GM12878 (cell line): ENCODE measurements around the gene ERBB3. TPM values are rescaled to one million over a fixed set of nuclear protein-coding genes. Genes with fewer than 3 reads are reported as not detected.
A peak's percentile ranks its signal among the peaks of the same experiment; 100 is the strongest.

ENCODE experiments used
- ATAC-seq: fragments of 200-7000 bp; cut with Tn5 transposase; 3 replicates; pipeline ENCODE4 v1.9.1; 2020; ENCODE audit warnings: mild to moderate bottlenecking, moderate library complexity
- BruUV-seq: library from RNA; stranded (reverse); fragments of 400-500 nt; replicated peaks from 2 replicates; lab custom pipeline; 2021; lab: Mats Ljungman, UMichigan
- CTCF ChIA-PET: fragments of 300-600 bp; sonication (Branson Sonifier 250); formaldehyde crosslinking; extraction: SDS; loops from one replicate; lab custom pipeline; 2021; ENCODE audit warnings: inconsistent platforms; lab: Yijun Ruan, JAX
- POLR2A ChIA-PET: fragments of 350-600 bp; formaldehyde crosslinking; extraction: SDS; loops from one replicate; lab custom pipeline; 2021; ENCODE audit warnings: inconsistent platforms; lab: Charles Lee
- RAD21 ChIA-PET: fragments of 300-600 bp; sonication (Branson Sonifier 250); formaldehyde crosslinking; loops from one replicate; lab custom pipeline; 2023; ENCODE audit warnings: antibody characterized with exemption; ENCODE audit not compliant: unreplicated experiment; lab: Charles Lee
- SMC1A ChIA-PET: fragments of 300-600 bp; sonication (Branson Sonifier 250); formaldehyde crosslinking; loops from one replicate; lab custom pipeline; 2023; ENCODE audit not compliant: unreplicated experiment, uncharacterized antibody; lab: Charles Lee
- DNase-seq: peaks from one replicate; pipeline ENCODE4 v3.0.0-alpha.2; 2011; ENCODE audit warnings: low read depth, low spot score
- FAIRE-seq: peaks from 3 replicates; lab custom pipeline; 2011; peaks lifted over from hg19 to GRCh38; lab: Jason Lieb, UNC
- H2AFZ ChIP-seq: 2 replicates; pipeline ENCODE4 v1.6.0; 2011; ENCODE audit warnings: low read depth, low read length, control low read depth; ENCODE audit not compliant: control insufficient read depth
- H3K27ac ChIP-seq: 2 replicates; pipeline ENCODE4 v1.5.1; 2011; ENCODE audit warnings: control low read depth; ENCODE audit not compliant: control insufficient read depth, insufficient read depth
- H3K27me3 ChIP-seq, 2 experiments: replicated peaks in 1 of 2; 2 replicates each; pipeline versions ENCODE4 v1.6.0 to v1.6.1; 2011; ENCODE audit warnings: low read length in 1 of 2; ENCODE audit not compliant: control insufficient read depth in 2 of 2, insufficient read depth in 2 of 2
- H3K36me3 ChIP-seq, 2 experiments: 2 replicates each; pipeline ENCODE4 v1.5.1; 2011; ENCODE audit warnings: low read length in 1 of 2; ENCODE audit not compliant: control insufficient read depth in 2 of 2, insufficient read depth in 2 of 2
- H3K4me1 ChIP-seq: 2 replicates; pipeline ENCODE4 v1.6.1; 2011; ENCODE audit warnings: mild to moderate bottlenecking, low read length, moderate library complexity, mixed read lengths; ENCODE audit not compliant: control insufficient read depth, insufficient read depth
- H3K4me2 ChIP-seq: 2 replicates; pipeline ENCODE4 v1.6.0; 2011; ENCODE audit warnings: control low read depth; ENCODE audit not compliant: control insufficient read depth, insufficient read depth
- H3K4me3 ChIP-seq: fragments of 200-600 bp; sonication (generic); 2 replicates; pipeline ENCODE4 v1.5.1; 2016
- H3K79me2 ChIP-seq: 2 replicates; pipeline ENCODE4 v1.6.0; 2011; ENCODE audit warnings: low read length; ENCODE audit not compliant: control insufficient read depth, insufficient read depth
- H3K9ac ChIP-seq: 2 replicates; pipeline ENCODE4 v1.8.0; 2011; ENCODE audit warnings: low read length, control low read depth, mixed read lengths; ENCODE audit not compliant: control insufficient read depth, insufficient read depth
- H3K9me3 ChIP-seq: replicated peaks from 3 replicates; pipeline ENCODE4 v1.5.1; 2011; ENCODE audit warnings: mild to moderate bottlenecking, low read length; ENCODE audit not compliant: control insufficient read depth, insufficient read depth
- H4K20me1 ChIP-seq: 2 replicates; pipeline ENCODE4 v1.6.0; 2011; ENCODE audit not compliant: control insufficient read depth, insufficient read depth
- EZH2 ChIP-seq: IDR thresholded peaks from 2 replicates; pipeline ENCODE4 v1.6.1; 2012; ENCODE audit warnings: low read depth, mild to moderate bottlenecking, control low read depth, inconsistent platforms, low read length, borderline replicate concordance; ENCODE audit not compliant: control insufficient read depth
- FOXK2 ChIP-seq: fragments of 450-650 bp; IDR thresholded peaks from 2 replicates; pipeline ENCODE4 v1.6.1; 2017; ENCODE audit warnings: mild to moderate bottlenecking, moderate library complexity
- JUND ChIP-seq: IDR thresholded peaks from 2 replicates; pipeline ENCODE4 v1.6.1; 2012; ENCODE audit warnings: low read depth, mild to moderate bottlenecking, low read length, improper control_type of control experiment, moderate library complexity
- MEF2B ChIP-seq: fragments of 450-650 bp; IDR thresholded peaks from 2 replicates; pipeline ENCODE4 v1.6.1; 2018; ENCODE audit warnings: mild to moderate bottlenecking, moderate library complexity; ENCODE audit not compliant: partially characterized antibody, poor library complexity, severe bottlenecking
- POLR2AphosphoS2 ChIP-seq: IDR thresholded peaks from 2 replicates; pipeline ENCODE4 v1.6.1; 2011; ENCODE audit warnings: low read depth, mild to moderate bottlenecking, low read length, improper control_type of control experiment, moderate library complexity
- SMC3 ChIP-seq: IDR thresholded peaks from 2 replicates; pipeline ENCODE4 v1.6.1; 2011; ENCODE audit warnings: low read length, improper control_type of control experiment, borderline replicate concordance
- YY1 ChIP-seq: IDR thresholded peaks from 2 replicates; pipeline ENCODE4 v1.6.1; 2011; ENCODE audit warnings: low read depth, mild to moderate bottlenecking, low read length
- whole genome bisulfite sequencing: methylation state at CpG from one replicate; pipeline ENCODE4 v1.1.6; 2016; ENCODE audit warnings: low lambda C conversion rate; ENCODE audit not compliant: insufficient replicate concordance, insufficient coverage; ENCODE audit errors: missing lambda C conversion rate; 5-methylcytosine and 5-hydroxymethylcytosine counted together
- in situ Hi-C: fragments of 300-500 bp; cut with MboI; formaldehyde crosslinking; loops from 9 replicates; pipeline ENCODE4 v1.14.3; 2018; ENCODE audit warnings: mixed read lengths
- intact Hi-C: fragments of 100-400 bp; cut with micrococcal nuclease; formaldehyde crosslinking; loops from one replicate; pipeline ENCODE4 v1.14.2; 2022; ENCODE audit not compliant: unreplicated experiment
- polyA plus RNA-seq, 11 experiments: library from polyadenylated mRNA; depleted of rRNA in 4 of 11; unstranded in 6 of 11; stranded (reverse) in 5 of 11; fragments of >200 nt; fragmentation: Nextera tagmentation in 4 of 11; fragmentation: Illumina TruSeq in 1 of 11; extraction: Ambion mirVana in 4 of 11; extraction: Trizol in 1 of 11; gene quantifications; 1 replicate in 1 of 11; 2 replicates in 10 of 11; pipeline versions ENCODE4 v1.2.1 to v1.2.3, GENCODE V29; 2011 to 2016; ENCODE audit warnings: inconsistent platforms in 2 of 11, missing spikeins in 2 of 11, low read depth in 1 of 11
- total RNA-seq, 4 experiments: library from RNA; depleted of rRNA in 3 of 4; stranded (reverse); fragments of >200 nt in 3 of 4; fragmentation: Illumina TruSeq in 1 of 4; extraction: Trizol in 1 of 4; gene quantifications; 2 replicates each; pipeline versions ENCODE4 v1.2.1 to v1.2.3, GENCODE V29; 2013 to 2021
- TF ChIP-seq, protein P1 (sequence below): IDR thresholded peaks from 2 replicates; pipeline ENCODE4 v1.6.1; 2011; ENCODE audit warnings: mild to moderate bottlenecking, low read depth, low read length, moderate library complexity; ENCODE audit not compliant: insufficient replicate concordance
- TF ChIP-seq, protein P2 (sequence below): IDR thresholded peaks from 2 replicates; pipeline ENCODE4 v1.6.1; 2011; ENCODE audit warnings: low read depth, mild to moderate bottlenecking, low read length, moderate library complexity, borderline replicate concordance; ENCODE audit errors: extremely low read depth
- TF ChIP-seq, protein P3 (sequence below): fragments of 450-650 bp; IDR thresholded peaks from 2 replicates; pipeline ENCODE4 v1.6.1; 2016; ENCODE audit warnings: mild to moderate bottlenecking

The ERBB3 gene
- total and polyA plus RNA-seq, 10 of the 15 experiments (the other 5 are each of a cell fraction or from before 2014, with no cell fraction given), result 0.03 to 0.72 (median 0.04) TPM; not detected in 5

DNA sequence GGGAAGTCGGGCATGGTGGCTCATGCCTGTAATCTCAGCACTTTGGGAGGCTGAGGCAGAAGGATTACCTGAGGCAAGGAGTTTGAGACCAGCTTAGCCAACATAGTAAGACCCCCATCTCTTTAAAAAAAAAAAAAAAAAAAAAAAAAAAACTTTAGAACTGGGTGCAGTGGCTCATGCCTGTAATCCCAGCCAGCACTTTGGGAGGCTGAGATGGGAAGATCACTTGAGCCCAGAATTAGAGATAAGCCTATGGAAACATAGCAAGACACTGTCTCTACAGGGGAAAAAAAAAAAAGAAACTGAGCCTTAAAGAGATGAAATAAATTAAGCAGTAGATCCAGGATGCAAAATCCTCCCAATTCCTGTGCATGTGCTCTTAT lies 22.7 kb downstream of the ERBB3 start (continued):
- TF ChIP-seq, protein P1, sequence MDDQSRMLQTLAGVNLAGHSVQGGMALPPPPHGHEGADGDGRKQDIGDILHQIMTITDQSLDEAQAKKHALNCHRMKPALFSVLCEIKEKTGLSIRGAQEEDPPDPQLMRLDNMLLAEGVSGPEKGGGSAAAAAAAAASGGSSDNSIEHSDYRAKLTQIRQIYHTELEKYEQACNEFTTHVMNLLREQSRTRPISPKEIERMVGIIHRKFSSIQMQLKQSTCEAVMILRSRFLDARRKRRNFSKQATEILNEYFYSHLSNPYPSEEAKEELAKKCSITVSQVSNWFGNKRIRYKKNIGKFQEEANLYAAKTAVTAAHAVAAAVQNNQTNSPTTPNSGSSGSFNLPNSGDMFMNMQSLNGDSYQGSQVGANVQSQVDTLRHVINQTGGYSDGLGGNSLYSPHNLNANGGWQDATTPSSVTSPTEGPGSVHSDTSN, result no peak
- TF ChIP-seq EZH2 (no peak), MEF2B (no peak), JUND (no peak), SMC3 (no peak), YY1 (no peak), FOXK2 (no peak)
- TF ChIP-seq, protein P2, sequence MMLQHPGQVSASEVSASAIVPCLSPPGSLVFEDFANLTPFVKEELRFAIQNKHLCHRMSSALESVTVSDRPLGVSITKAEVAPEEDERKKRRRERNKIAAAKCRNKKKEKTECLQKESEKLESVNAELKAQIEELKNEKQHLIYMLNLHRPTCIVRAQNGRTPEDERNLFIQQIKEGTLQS, result no peak

GRCh38 chr12:56103066-56103711 lies 23.2 kb downstream of the ERBB3 start:
- H2AFZ ChIP-seq, result peak overlapping the region; percentile 82
- H3K4me1 ChIP-seq, result peaks cover 3% of the 10 kb centered on the region; the same call in 1 of the 2 replicates
- peaks cover 3 to 18% of the 10 kb centered on the region in 2 experiments for H3K36me3 ChIP-seq
- DNase-seq (no peak), FAIRE-seq (no peak)
- intact Hi-C loops (loop anchor here (2.0 to 5.0 kb wide), 3 partner anchors 18 to 276 kb away; partner anchors contain the start of gene DNAJC14), in situ Hi-C loops (loop anchor here (5.0 kb wide), 1 partner anchor 56 kb away; no protein-coding TSS in a partner anchor)
- 20% methylated on average over 6 of the region's 6 CpGs for WGBS
- peak overlapping the region; percentile 84 for H3K4me2 ChIP-seq
- ChIA-PET POLR2A (interaction anchor here (0.6 to 6.3 kb wide), 7 partner anchors 15 to 285 kb away, joined by 4 to 95 read pairs (median 5); partner anchors contain the start of genes MYL6B, ORMDL2, RAB5B and RPL41), CTCF (interaction anchor here (0.7 to 4.0 kb wide), 10 partner anchors 12 to 361 kb away, joined by 3 to 25 read pairs (median 6); partner anchors contain the start of genes ESYT1, RNF41, RPL41 and SUOX), RAD21 (interaction anchor here (1.1 to 3.5 kb wide), 4 partner anchors 15 to 365 kb away, joined by 3 to 30 read pairs (median 8); partner anchors contain the start of genes CNPY2, RPL41 and ZC3H10), SMC1A (interaction anchor here (1.5 to 2.8 kb wide), 3 partner anchors 86 to 365 kb away, joined by 5 to 11 read pairs (median 5); partner anchors contain the start of gene SMARCC2)
- H3K4me3 ChIP-seq, result peak overlapping the region; percentile 97
- H3K27ac ChIP-seq, result no peak overlapping the region; the same call in 1 of the 2 replicates
- H3K9me3 ChIP-seq, result no peaks in the 10 kb centered on the region
- peak overlapping the region; percentile 73; the same call in 1 of the 2 replicates for H3K9ac ChIP-seq
- peaks cover 36% of the 10 kb centered on the region for H3K79me2 ChIP-seq
- H4K20me1 ChIP-seq, result no peaks in the 10 kb centered on the region
- TF ChIP-seq, protein P3, sequence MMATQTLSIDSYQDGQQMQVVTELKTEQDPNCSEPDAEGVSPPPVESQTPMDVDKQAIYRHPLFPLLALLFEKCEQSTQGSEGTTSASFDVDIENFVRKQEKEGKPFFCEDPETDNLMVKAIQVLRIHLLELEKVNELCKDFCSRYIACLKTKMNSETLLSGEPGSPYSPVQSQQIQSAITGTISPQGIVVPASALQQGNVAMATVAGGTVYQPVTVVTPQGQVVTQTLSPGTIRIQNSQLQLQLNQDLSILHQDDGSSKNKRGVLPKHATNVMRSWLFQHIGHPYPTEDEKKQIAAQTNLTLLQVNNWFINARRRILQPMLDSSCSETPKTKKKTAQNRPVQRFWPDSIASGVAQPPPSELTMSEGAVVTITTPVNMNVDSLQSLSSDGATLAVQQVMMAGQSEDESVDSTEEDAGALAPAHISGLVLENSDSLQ, result peak; percentile 51
- TF ChIP-seq POLR2AphosphoS2, result no peak
- TF ChIP-seq, all 136 proteins: peak for 1
- no peaks in the 10 kb centered on the region; a peak in 1 of 4 replicates for H3K27me3 ChIP-seq
- ATAC-seq, result no peak
- BruUV-seq, result no TSS peak
